Epithelial cell of proximal tubule (primary cell): ENCODE results near the gene ADAMTSL1. TPM values are rescaled to one million over a fixed set of nuclear protein-coding genes. Genes with fewer than 3 reads are reported as not detected.

ENCODE experiments used
- DNase-seq: peaks from one replicate; pipeline ENCODE4 v3.0.0-alpha.2; 2011; ENCODE audit warnings: low read depth
- H3K4me3 ChIP-seq: 2 replicates; pipeline ENCODE4 v1.5.1; 2011; ENCODE audit warnings: low read depth, mild to moderate bottlenecking, low read length
- CTCF ChIP-seq: conservative IDR thresholded peaks from 2 replicates; pipeline ENCODE4 v1.5.1; 2012; ENCODE audit warnings: low read depth, mild to moderate bottlenecking, low read length
- total RNA-seq: library from RNA; depleted of rRNA; stranded (reverse); fragments of >200 nt; gene quantifications from 2 replicates; pipeline ENCODE4 v1.2.3, GENCODE V29; 2015

Gene ADAMTSL1
- total RNA-seq, 1 donor from 2014 or later: 2.8 TPM

- DNase-seq: no peak
- no peak overlapping the region for H3K4me3 ChIP-seq
- no peak for TF ChIP-seq CTCF
These were observed 60.7 kb downstream of the ADAMTSL1 start for GRCh38 chr9:18534611-18535010.

- DNase-seq: no peak
- TF ChIP-seq CTCF: no peak
- H3K4me3 ChIP-seq: no peak overlapping the region
These were observed 62.6 kb downstream of the ADAMTSL1 start for GRCh38 chr9:18536554-18536953.

- no peak overlapping the region for H3K4me3 ChIP-seq
- no peak for TF ChIP-seq CTCF
- DNase-seq: no peak
These were observed 65.3 kb downstream of the ADAMTSL1 start for GRCh38 chr9:18539203-18539693.

- DNase-seq: no peak
- H3K4me3 ChIP-seq: no peak overlapping the region
- no peak for TF ChIP-seq CTCF
These were observed 69.0 kb downstream of the ADAMTSL1 start for GRCh38 chr9:18542837-18543405.

GRCh38 chr9:18543406-18544192, 69.6 kb downstream of the ADAMTSL1 start:
- no peak for TF ChIP-seq CTCF
- DNase-seq: no peak
- no peak overlapping the region for H3K4me3 ChIP-seq

- TF ChIP-seq CTCF: no peak
- H3K4me3 ChIP-seq: no peak overlapping the region
- DNase-seq: no peak
These were observed 70.5 kb downstream of the ADAMTSL1 start for GRCh38 chr9:18544456-18544855.
